H1 (cell line): ENCODE data around the gene TEX51. TPM values are rescaled to one million over a fixed set of nuclear protein-coding genes. Genes with fewer than 3 reads are reported as not detected.

ENCODE experiments used
- CTCF ChIA-PET: fragments of 300-600 bp; sonication (Branson Sonifier 250); formaldehyde crosslinking; loops from one replicate; lab custom pipeline; 2021; ENCODE audit not compliant: partially characterized antibody; lab: Charles Lee
- POLR2A ChIA-PET: fragments of 300-600 bp; sonication (Branson Sonifier 250); formaldehyde crosslinking; loops from one replicate; lab custom pipeline; 2021; ENCODE audit warnings: inconsistent platforms; ENCODE audit not compliant: partially characterized antibody; lab: Charles Lee
- DNase-seq, 2 experiments: peaks; one replicate each; pipeline versions ENCODE4 v3.0.0 to v3.0.0-alpha.2; 2010 to 2022; ENCODE audit warnings: low spot score in 2 of 2, low read depth in 1 of 2, mixed read lengths in 1 of 2
- FAIRE-seq: peaks from 2 replicates; lab custom pipeline; 2011; peaks lifted over from hg19 to GRCh38; lab: Jason Lieb, UNC
- H2AFZ ChIP-seq: 2 replicates; pipeline ENCODE4 v1.8.1; 2012; ENCODE audit warnings: low read length, inconsistent platforms
- H2AK5ac ChIP-seq: 2 replicates; pipeline ENCODE4 v1.6.1; 2013; ENCODE audit warnings: low read depth, low read length
- H2BK120ac ChIP-seq: replicated peaks from 2 replicates; pipeline ENCODE3; 2013; ENCODE audit warnings: low read depth, low read length, inconsistent platforms
- H2BK12ac ChIP-seq: 2 replicates; pipeline ENCODE4 v1.6.1; 2013; ENCODE audit warnings: low read depth, low read length
- H2BK15ac ChIP-seq: 2 replicates; pipeline ENCODE4 v1.6.1; 2013; ENCODE audit warnings: low read length
- H2BK20ac ChIP-seq: 2 replicates; pipeline ENCODE4 v1.6.1; 2013; ENCODE audit warnings: low read length
- H2BK5ac ChIP-seq: 2 replicates; pipeline ENCODE4 v1.6.1; 2013; ENCODE audit warnings: low read depth, low read length
- H3K14ac ChIP-seq: 2 replicates; pipeline ENCODE4 v1.6.1; 2013; ENCODE audit warnings: inconsistent platforms; ENCODE audit not compliant: insufficient read length
- H3K18ac ChIP-seq: 2 replicates; pipeline ENCODE4 v1.6.1; 2013; ENCODE audit warnings: low read length; ENCODE audit errors: extremely low read depth
- H3K23ac ChIP-seq: 2 replicates; pipeline ENCODE4 v1.6.1; 2013; ENCODE audit warnings: inconsistent platforms; ENCODE audit not compliant: insufficient read length
- H3K23me2 ChIP-seq: 2 replicates; pipeline ENCODE4 v1.6.1; 2013; ENCODE audit warnings: low read depth, low read length
- H3K27ac ChIP-seq: 2 replicates; pipeline ENCODE4 v1.6.1; 2011; ENCODE audit warnings: low read depth, low read length, inconsistent platforms
- H3K27me3 ChIP-seq, 4 experiments: replicated peaks in 1 of 4; 1 replicate in 1 of 4; 2 replicates in 3 of 4; pipeline versions ENCODE4 v1.6.1 to v1.8.1; 2011 to 2013; ENCODE audit warnings: low read length in 3 of 4, mild to moderate bottlenecking in 3 of 4, inconsistent platforms in 2 of 4, mixed read lengths in 2 of 4, moderate library complexity in 1 of 4; ENCODE audit not compliant: control insufficient read depth in 3 of 4, insufficient read depth in 3 of 4; ENCODE audit errors: extremely low read depth in 1 of 4
- H3K36me3 ChIP-seq, 4 experiments: 2 replicates each; pipeline versions ENCODE4 v1.6.1 to v1.8.1; 2011 to 2013; ENCODE audit warnings: mild to moderate bottlenecking in 4 of 4, low read length in 3 of 4, moderate library complexity in 2 of 4, control low read depth in 1 of 4, inconsistent platforms in 1 of 4; ENCODE audit not compliant: insufficient read depth in 4 of 4, control insufficient read depth in 2 of 4
- H3K4ac ChIP-seq: replicated peaks from 2 replicates; pipeline ENCODE3; 2013; ENCODE audit warnings: low read length, low read depth, mixed read lengths, inconsistent platforms; ENCODE audit not compliant: insufficient read length
- H3K4me1 ChIP-seq, 4 experiments: replicated peaks in 1 of 4; 1 replicate in 1 of 4; 2 replicates in 3 of 4; pipeline versions ENCODE4 v1.6.1 to v1.8.1; 2011 to 2013; ENCODE audit warnings: low read length in 3 of 4, inconsistent platforms in 2 of 4, mixed read lengths in 1 of 4; ENCODE audit not compliant: insufficient read depth in 4 of 4, control insufficient read depth in 3 of 4
- H3K4me2 ChIP-seq, 2 experiments: 2 replicates each; pipeline versions ENCODE4 v1.6.1 to v1.8.1; 2011 to 2013; ENCODE audit warnings: low read depth in 2 of 2, low read length in 2 of 2, control low read depth in 1 of 2, inconsistent platforms in 1 of 2, mild to moderate bottlenecking in 1 of 2; ENCODE audit not compliant: insufficient read depth in 1 of 2
- H3K4me3 ChIP-seq, 4 experiments: fragments of 200-600, 300-600 bp in 1 of 4; sonication (generic), shearing (Covaris generic), sonication (Bioruptor Twin) in 1 of 4; 2 replicates each; pipeline versions ENCODE4 v1.5.1 to v1.8.1; 2011 to 2016; ENCODE audit warnings: low read length in 4 of 4, low read depth in 3 of 4, control low read depth in 2 of 4, inconsistent platforms in 2 of 4, mild to moderate bottlenecking in 2 of 4, mixed read lengths in 1 of 4, moderate library complexity in 1 of 4; ENCODE audit not compliant: insufficient read depth in 2 of 4; ENCODE audit errors: extremely low read depth in 1 of 4
- H3K56ac ChIP-seq: replicated peaks from 2 replicates; pipeline ENCODE3; 2013; ENCODE audit warnings: low read depth, mild to moderate bottlenecking, mixed read lengths, low read length, inconsistent platforms; ENCODE audit not compliant: insufficient read length
- H3K79me1 ChIP-seq: 2 replicates; pipeline ENCODE4 v1.6.1; 2013; ENCODE audit warnings: low read depth, low read length, control low read depth
- H3K79me2 ChIP-seq, 2 experiments: 2 replicates each; pipeline versions ENCODE4 v1.6.1 to v1.8.1; 2012 to 2013; ENCODE audit warnings: low read length in 2 of 2, mild to moderate bottlenecking in 2 of 2, inconsistent platforms in 1 of 2; ENCODE audit not compliant: insufficient read depth in 2 of 2, control insufficient read depth in 1 of 2
- H3K9ac ChIP-seq, 4 experiments: replicated peaks in 1 of 4; 1 replicate in 1 of 4; 2 replicates in 3 of 4; pipeline versions ENCODE4 v1.6.1 to v1.8.1; 2011 to 2013; ENCODE audit warnings: low read depth in 3 of 4, low read length in 3 of 4, control low read depth in 2 of 4, mild to moderate bottlenecking in 2 of 4, moderate library complexity in 2 of 4, inconsistent platforms in 1 of 4; ENCODE audit errors: extremely low read depth in 1 of 4
- H3K9me3 ChIP-seq, 2 experiments: 2 replicates each; pipeline versions ENCODE4 v1.6.1 to v1.8.1; 2012 to 2013; ENCODE audit warnings: mild to moderate bottlenecking in 2 of 2, moderate library complexity in 2 of 2, control low read depth in 1 of 2, inconsistent platforms in 1 of 2, low read depth in 1 of 2, low read length in 1 of 2, mixed read lengths in 1 of 2; ENCODE audit not compliant: insufficient read depth in 2 of 2
- H4K20me1 ChIP-seq, 2 experiments: replicated peaks in 1 of 2; 2 replicates each; pipeline versions ENCODE3 to v1.8.1; 2011 to 2013; ENCODE audit warnings: inconsistent platforms in 2 of 2, low read length in 2 of 2, mild to moderate bottlenecking in 1 of 2; ENCODE audit not compliant: insufficient read depth in 2 of 2, control insufficient read depth in 1 of 2
- H4K5ac ChIP-seq: 2 replicates; pipeline ENCODE4 v1.6.1; 2013; ENCODE audit warnings: low read length, low read depth, mixed read lengths, inconsistent platforms; ENCODE audit not compliant: insufficient read length
- H4K8ac ChIP-seq: 2 replicates; pipeline ENCODE4 v1.8.0; 2013; ENCODE audit warnings: mild to moderate bottlenecking, moderate library complexity, low read length, inconsistent platforms; ENCODE audit not compliant: insufficient read depth; ENCODE audit errors: extremely low read depth
- H4K91ac ChIP-seq: replicated peaks from 2 replicates; pipeline ENCODE3; 2013; ENCODE audit warnings: low read length, mixed read lengths, inconsistent platforms; ENCODE audit not compliant: insufficient read length
- KDM1A ChIP-seq: fragments of 200-600, 300-600 bp; sonication (generic); IDR thresholded peaks from 2 replicates; pipeline ENCODE4 v1.7.1; 2016; ENCODE audit warnings: mild to moderate bottlenecking, low read length, borderline replicate concordance
- MAX ChIP-seq: IDR thresholded peaks from 2 replicates; pipeline ENCODE4 v1.6.1; 2012; ENCODE audit warnings: inconsistent platforms
- TEAD4 ChIP-seq: IDR thresholded peaks from 2 replicates; pipeline ENCODE4 v1.6.1; 2012; ENCODE audit warnings: low read depth, low read length, inconsistent platforms, mixed read lengths
- WGBS, 2 experiments: shearing (Covaris generic) in 1 of 2; methylation state at CpG; one replicate each; pipeline versions ENCODE4 v1.1.6 to v1.1.7; 2013 to 2015; ENCODE audit warnings: low lambda C conversion rate in 2 of 2, mixed read lengths in 2 of 2, inconsistent platforms in 1 of 2, low coverage in 1 of 2, missing lambda C conversion rate in 1 of 2; ENCODE audit not compliant: insufficient replicate concordance in 2 of 2, insufficient coverage in 1 of 2, insufficient read length in 1 of 2; ENCODE audit errors: extremely low coverage in 1 of 2, missing lambda C conversion rate in 1 of 2; 5-methylcytosine and 5-hydroxymethylcytosine counted together
- polyA plus RNA-seq, 7 experiments: library from polyadenylated mRNA; depleted of rRNA in 3 of 7; stranded (reverse) in 5 of 7; unstranded in 2 of 7; fragments of >200 nt in 5 of 7; fragments of 200-250 nt in 2 of 7; gene quantifications; 1 replicate in 5 of 7; 2 replicates in 1 of 7; 4 replicates in 1 of 7; pipeline versions ENCODE4 v1.2.1 to v1.2.3, GENCODE V29; 2011 to 2013; ENCODE audit warnings: missing spikeins in 2 of 7, mixed read lengths in 2 of 7
- total RNA-seq: library from RNA; stranded (reverse); fragmentation: NEBNext Ultra II Directional; extraction: Animal tissue kit (Norgen Biotek cat#: 25700); gene quantifications from 2 replicates; pipeline ENCODE4 v1.2.1, GENCODE V29; 2021

TEX51 gene
- total and polyA plus RNA-seq, 2 of the 8 experiments (the other 6 are each of a cell fraction or from before 2014, with no cell fraction given) = not detected

GRCh38 chr2:126891681-126892500, 6.8 kb upstream of the TEX51 start:
- H4K8ac ChIP-seq = no peak overlapping the region
- CTCF ChIA-PET = interaction anchor here (0.6 to 1.8 kb wide), 6 partner anchors 9 to 1117 kb away, joined by 3 to 10 read pairs (median 3); no protein-coding TSS in a partner anchor
- no peak overlapping the region for H2AK5ac ChIP-seq
- H2BK5ac ChIP-seq = no peak overlapping the region
- H4K91ac ChIP-seq = no peak overlapping the region
- TF ChIP-seq KDM1A = no peak
- TF ChIP-seq TEAD4 = peak; percentile 5; the same call in 1 of the 2 replicates
- 0 out of 2 replicates have a peak, but pooled peaks have one; percentile 22 for TF ChIP-seq MAX
- TF ChIP-seq, all 59 proteins: peak for 2
- H2BK15ac ChIP-seq = no peak overlapping the region
- H3K23ac ChIP-seq = no peak overlapping the region
- no peak overlapping the region for H3K9ac ChIP-seq
- WGBS, 2 experiments = 90% methylated on average over 10 of the region's 10 CpGs; no CpG with 5 or more reads in 1 of the 2 experiments
- H3K4me3 ChIP-seq = no peak overlapping the region
- H3K79me1 ChIP-seq = no peaks in the 10 kb centered on the region
- DNase-seq (no peak), FAIRE-seq (no peak)
- no peaks in the 10 kb centered on the region; the same call in 1 of the 2 replicates for H3K23me2 ChIP-seq
- no peak overlapping the region for H4K5ac ChIP-seq
- H3K18ac ChIP-seq = no peak overlapping the region
- H3K27me3 ChIP-seq = peaks cover 0 to 4% (median 2%) of the 10 kb centered on the region in 4 experiments; a peak in 2 of 7 replicates
- no peak overlapping the region for H2BK12ac ChIP-seq
- H3K79me2 ChIP-seq = no peaks in the 10 kb centered on the region
- no peak overlapping the region for H2AFZ ChIP-seq
- no peak overlapping the region for H2BK20ac ChIP-seq
- H3K56ac ChIP-seq = no peak overlapping the region
- no peak overlapping the region for H2BK120ac ChIP-seq
- H3K14ac ChIP-seq = no peak overlapping the region
- no peak overlapping the region for H3K27ac ChIP-seq
- no peaks in the 10 kb centered on the region for H4K20me1 ChIP-seq
- peaks cover 0 to 8% (median 0%) of the 10 kb centered on the region in 4 experiments; a peak in 1 of 7 replicates for H3K4me1 ChIP-seq
- H3K4ac ChIP-seq = no peak overlapping the region
- H3K9me3 ChIP-seq = no peaks in the 10 kb centered on the region
- no peak overlapping the region for H3K4me2 ChIP-seq
- POLR2A ChIA-PET = no interaction called here
- no peaks in the 10 kb centered on the region for H3K36me3 ChIP-seq
